Mucosa of descending colon (tissue), 3 donors: ENCODE data around the gene KRT38. TPM values are rescaled to one million over a fixed set of nuclear protein-coding genes. Genes with fewer than 3 reads are reported as not detected.

ENCODE experiments used
- ATAC-seq: fragments of 200-7000 bp; cut with Tn5 transposase; one replicate; pipeline ENCODE4 v1.9.1; 2020; ENCODE audit warnings: mild to moderate bottlenecking, moderate library complexity
- DNase-seq, 3 donors: peaks; one replicate each; pipeline ENCODE4 v3.0.0-alpha.2; 2020
- H3K36me3 ChIP-seq: fragments of 200-600 bp; one replicate; pipeline ENCODE4 v1.8.0; 2021; ENCODE audit warnings: low read depth, mild to moderate bottlenecking
- H3K4me1 ChIP-seq: fragments of 200-600 bp; one replicate; pipeline ENCODE4 v1.8.0; 2021; ENCODE audit warnings: low read depth, mild to moderate bottlenecking
- H3K4me3 ChIP-seq: fragments of 200-600 bp; one replicate; pipeline ENCODE4 v1.8.0; 2021; ENCODE audit warnings: mild to moderate bottlenecking
- H3K9me3 ChIP-seq: fragments of 200-600 bp; one replicate; pipeline ENCODE4 v1.8.0; 2021; ENCODE audit warnings: mild to moderate bottlenecking
- intact Hi-C, 2 donors: fragments of 100-400 bp; cut with DNase I in 1 of 2; cut with micrococcal nuclease in 1 of 2; formaldehyde crosslinking; loops; one replicate each; pipeline versions ENCODE4 v1.11.0 to v1.11.1; 2022; cut with DNase I, micrococcal nuclease
- total RNA-seq, 3 donors: library from RNA; stranded (reverse); fragmentation: NEBNext Ultra II Directional in 2 of 3; extraction: Animal tissue kit (Norgen Biotek cat#: 25700) in 2 of 3; gene quantifications; one replicate each; pipeline versions ENCODE4 v1.2.1 to v1.2.4, GENCODE V29; 2021 to 2023
- TF ChIP-seq, protein P1 (sequence below): fragments of 200-600 bp; IDR thresholded peaks from one replicate; pipeline ENCODE4 v1.8.0; 2022; ENCODE audit warnings: antibody characterized with exemption, mild to moderate bottlenecking
- donor health status: DM: no; HTN: no; CAD: no; lungs with moderate emphysema.
- donor health status: DM: no; HTN: no; CAD: no.
- donor health status: DM: no; HTN: yes; CAD: no.

Gene KRT38
- total RNA-seq, 3 donors from 2014 or later, result not detected

DNA sequence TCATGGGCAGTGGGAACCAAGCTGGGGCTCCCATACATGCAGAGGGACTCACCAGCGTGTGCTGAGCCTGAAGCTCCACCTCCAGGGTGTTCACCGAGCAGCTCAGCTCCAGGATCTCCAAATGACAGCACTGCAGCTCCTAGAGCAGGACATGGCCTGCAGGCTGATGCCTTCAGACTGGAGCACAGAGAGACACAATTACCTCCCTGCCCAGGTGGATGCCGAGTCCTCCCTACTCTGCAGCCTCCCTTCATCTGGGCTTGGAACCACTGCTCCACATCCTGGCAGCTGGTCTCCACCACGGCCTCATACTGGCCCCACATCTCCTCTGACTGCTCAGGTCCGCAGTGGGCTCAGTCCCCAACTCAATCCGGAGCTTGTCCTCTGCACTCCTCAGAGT lies 8.2 kb upstream of the KRT38 start:
- Histone ChIP-seq H3K36me3 (no peaks in the 10 kb centered on the region), H3K4me3 (no peak overlapping the region), H3K9me3 (no peaks in the 10 kb centered on the region), H3K4me1 (no peaks in the 10 kb centered on the region)
- TF ChIP-seq, protein P1, sequence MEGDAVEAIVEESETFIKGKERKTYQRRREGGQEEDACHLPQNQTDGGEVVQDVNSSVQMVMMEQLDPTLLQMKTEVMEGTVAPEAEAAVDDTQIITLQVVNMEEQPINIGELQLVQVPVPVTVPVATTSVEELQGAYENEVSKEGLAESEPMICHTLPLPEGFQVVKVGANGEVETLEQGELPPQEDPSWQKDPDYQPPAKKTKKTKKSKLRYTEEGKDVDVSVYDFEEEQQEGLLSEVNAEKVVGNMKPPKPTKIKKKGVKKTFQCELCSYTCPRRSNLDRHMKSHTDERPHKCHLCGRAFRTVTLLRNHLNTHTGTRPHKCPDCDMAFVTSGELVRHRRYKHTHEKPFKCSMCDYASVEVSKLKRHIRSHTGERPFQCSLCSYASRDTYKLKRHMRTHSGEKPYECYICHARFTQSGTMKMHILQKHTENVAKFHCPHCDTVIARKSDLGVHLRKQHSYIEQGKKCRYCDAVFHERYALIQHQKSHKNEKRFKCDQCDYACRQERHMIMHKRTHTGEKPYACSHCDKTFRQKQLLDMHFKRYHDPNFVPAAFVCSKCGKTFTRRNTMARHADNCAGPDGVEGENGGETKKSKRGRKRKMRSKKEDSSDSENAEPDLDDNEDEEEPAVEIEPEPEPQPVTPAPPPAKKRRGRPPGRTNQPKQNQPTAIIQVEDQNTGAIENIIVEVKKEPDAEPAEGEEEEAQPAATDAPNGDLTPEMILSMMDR, result no peak
- DNase-seq, result no peak
- intact Hi-C loops, result no loop called here
- no peak for ATAC-seq

DNA sequence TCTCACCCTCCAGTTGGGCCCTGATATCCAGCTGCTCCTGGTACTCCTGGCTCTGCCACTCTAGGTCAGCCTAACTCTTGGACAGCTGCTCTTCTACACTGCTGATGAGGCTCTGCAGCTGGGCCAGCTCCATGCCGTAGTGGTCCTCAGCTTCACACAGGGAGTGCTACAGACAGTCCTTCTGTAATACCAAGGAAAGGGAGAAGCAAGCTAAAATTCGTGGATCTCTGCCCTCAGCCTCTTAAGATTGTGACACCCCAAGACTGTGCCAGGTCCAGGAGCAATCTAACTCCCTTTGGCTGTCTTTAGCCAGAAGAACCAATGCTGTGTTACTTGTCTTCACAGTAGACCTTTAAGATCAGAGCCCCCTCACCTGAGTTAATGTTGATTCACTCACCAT lies 7.7 kb upstream of the KRT38 start:
- Histone ChIP-seq H3K9me3 (no peaks in the 10 kb centered on the region), H3K4me3 (no peak overlapping the region), H3K4me1 (no peaks in the 10 kb centered on the region), H3K36me3 (no peaks in the 10 kb centered on the region)
- DNase-seq (no peak), ATAC-seq (no peak)
- TF ChIP-seq, protein P1, result no peak
- intact Hi-C loops, result no loop called here

DNA sequence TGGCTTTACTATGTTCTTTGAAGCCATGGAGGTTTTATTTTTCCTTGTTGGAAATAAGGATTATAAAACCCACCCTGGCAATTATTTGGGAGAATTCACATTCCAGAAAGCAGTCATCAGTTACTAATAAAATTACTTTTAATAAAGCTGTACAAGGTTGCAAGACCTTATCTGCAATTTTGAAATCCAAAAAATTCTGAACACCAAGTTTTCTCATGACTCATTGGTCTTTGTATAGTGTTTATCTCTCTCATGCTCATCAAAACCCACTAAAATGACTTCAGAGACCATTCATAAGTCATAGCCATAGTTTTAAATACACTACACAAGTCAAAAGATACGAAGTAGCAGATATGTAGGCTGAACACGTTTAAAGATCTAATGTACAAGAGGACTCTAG lies 6.0 kb upstream of the KRT38 start:
- DNase-seq, result no peak
- no peaks in the 10 kb centered on the region for H3K4me1 ChIP-seq
- no peaks in the 10 kb centered on the region for H3K9me3 ChIP-seq
- no peaks in the 10 kb centered on the region for H3K36me3 ChIP-seq
- no peak for ATAC-seq
- no peak overlapping the region for H3K4me3 ChIP-seq
- intact Hi-C loops, result no loop called here
- TF ChIP-seq, protein P1, result no peak

DNA sequence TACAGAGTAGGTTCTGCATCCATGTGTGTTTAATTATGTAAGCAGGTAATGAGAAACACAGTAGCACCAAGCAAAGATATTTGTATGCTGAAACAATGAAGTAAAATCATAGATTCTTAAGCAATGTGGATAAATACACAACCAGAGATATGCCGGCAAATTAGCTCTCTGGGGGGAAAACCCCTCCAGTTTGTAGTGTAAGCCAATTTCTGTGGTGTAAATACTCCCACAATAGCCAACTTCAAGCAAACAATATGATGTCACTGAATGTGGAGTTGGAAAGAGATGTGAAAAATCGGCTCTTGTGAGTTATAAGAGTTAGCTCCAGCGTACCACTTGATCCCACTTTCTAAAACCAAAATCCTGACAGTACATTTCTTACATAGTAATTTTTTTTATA lies 3.9 kb upstream of the KRT38 start:
- DNase-seq, result no peak
- Histone ChIP-seq H3K36me3 (no peaks in the 10 kb centered on the region), H3K4me1 (no peaks in the 10 kb centered on the region), H3K4me3 (no peak overlapping the region), H3K9me3 (no peaks in the 10 kb centered on the region)
- TF ChIP-seq, protein P1, result no peak
- intact Hi-C loops, result no loop called here
- no peak for ATAC-seq

DNA sequence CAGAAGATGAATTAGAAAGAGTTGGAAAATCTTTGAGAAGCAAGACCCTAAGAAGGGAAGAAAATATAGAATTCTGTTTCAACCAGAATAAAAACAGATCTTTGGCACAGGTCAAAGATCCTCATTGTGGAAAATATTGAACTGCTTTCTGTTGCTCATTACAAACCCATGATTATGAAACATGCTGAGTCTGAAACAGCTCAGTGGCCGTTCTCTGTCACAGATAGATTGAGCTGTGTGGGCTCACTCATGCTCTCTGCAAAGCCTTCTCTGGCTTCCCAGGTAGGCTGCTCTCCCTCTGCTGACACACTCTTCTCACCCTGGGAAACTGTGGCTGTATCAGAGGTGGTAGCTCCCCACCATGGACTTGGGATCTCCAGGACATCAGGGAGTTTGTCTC lies 3.4 kb upstream of the KRT38 start:
- no peaks in the 10 kb centered on the region for H3K9me3 ChIP-seq
- H3K36me3 ChIP-seq, result no peaks in the 10 kb centered on the region
- TF ChIP-seq, protein P1, result no peak
- H3K4me1 ChIP-seq, result no peaks in the 10 kb centered on the region
- H3K4me3 ChIP-seq, result no peak overlapping the region
- intact Hi-C loops, result no loop called here
- DNase-seq (no peak), ATAC-seq (no peak)

DNA sequence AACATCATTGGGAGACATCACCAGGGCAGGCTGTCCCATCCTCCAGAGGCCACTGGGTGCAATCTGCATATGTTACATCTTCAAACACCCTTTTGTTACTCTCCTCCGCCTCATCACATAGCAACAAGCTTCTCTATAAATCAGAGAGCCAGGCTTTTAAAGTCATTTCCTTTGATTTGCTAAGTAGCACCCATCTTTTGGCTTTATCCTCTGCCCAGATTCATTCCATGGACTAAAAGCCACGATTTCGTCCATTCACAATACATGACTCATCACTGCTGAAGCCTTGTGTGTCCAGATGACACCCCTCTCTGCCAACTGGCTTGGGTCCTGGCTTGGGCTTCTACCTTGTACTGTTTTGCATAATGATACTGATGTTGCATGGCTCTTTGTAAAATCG lies 2.0 kb upstream of the KRT38 start:
- Histone ChIP-seq H3K4me1 (no peaks in the 10 kb centered on the region), H3K4me3 (no peak overlapping the region), H3K9me3 (no peaks in the 10 kb centered on the region), H3K36me3 (no peaks in the 10 kb centered on the region)
- TF ChIP-seq, protein P1, result no peak
- intact Hi-C loops, result no loop called here
- ATAC-seq, result no peak
- no peak for DNase-seq
